IPS-NIHi11 (cell line): ENCODE measurements around the gene USP7.

ENCODE experiments used
- DNase-seq: peaks from one replicate; pipeline ENCODE4 v3.0.0; 2012; ENCODE audit warnings: mixed read lengths, low spot score

Gene USP7

DNA sequence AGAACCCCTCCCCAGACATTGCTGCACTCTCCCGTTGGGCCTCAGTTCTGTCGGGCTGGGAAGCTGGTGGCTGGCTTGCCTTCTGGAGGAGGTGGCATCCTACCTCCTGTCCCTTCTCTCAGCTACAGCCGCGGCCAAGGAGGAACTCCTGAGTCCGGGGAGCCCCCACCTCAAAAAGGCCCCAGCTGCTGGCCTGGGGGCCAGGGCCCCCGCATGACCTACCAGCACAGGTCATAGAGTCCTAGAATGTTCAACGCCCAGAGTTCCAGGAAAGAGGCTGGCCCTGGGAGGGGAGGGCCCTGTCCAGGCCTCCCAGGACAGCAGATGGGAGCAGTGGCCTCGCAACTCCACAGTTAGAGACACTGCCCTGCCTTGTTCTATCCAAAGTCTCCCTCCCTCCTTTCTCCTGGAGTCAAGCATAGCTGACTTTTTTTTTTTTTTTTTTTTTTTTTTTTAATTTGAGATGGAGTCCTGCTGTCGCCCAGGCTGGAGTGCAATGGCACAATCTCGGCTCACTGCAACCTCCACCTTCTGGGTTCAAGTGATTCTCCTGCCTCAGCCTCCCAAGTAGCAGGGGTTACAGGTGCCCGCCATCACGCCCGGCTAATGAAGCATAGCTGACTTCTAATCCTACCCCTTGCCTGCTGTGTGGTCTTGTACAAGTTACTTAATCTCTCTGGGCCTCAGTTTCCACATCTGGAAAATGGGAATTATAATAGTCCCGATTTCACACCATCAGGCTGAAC is 102.0 kb downstream of the USP7 start:
- DNase-seq = no peak

DNA sequence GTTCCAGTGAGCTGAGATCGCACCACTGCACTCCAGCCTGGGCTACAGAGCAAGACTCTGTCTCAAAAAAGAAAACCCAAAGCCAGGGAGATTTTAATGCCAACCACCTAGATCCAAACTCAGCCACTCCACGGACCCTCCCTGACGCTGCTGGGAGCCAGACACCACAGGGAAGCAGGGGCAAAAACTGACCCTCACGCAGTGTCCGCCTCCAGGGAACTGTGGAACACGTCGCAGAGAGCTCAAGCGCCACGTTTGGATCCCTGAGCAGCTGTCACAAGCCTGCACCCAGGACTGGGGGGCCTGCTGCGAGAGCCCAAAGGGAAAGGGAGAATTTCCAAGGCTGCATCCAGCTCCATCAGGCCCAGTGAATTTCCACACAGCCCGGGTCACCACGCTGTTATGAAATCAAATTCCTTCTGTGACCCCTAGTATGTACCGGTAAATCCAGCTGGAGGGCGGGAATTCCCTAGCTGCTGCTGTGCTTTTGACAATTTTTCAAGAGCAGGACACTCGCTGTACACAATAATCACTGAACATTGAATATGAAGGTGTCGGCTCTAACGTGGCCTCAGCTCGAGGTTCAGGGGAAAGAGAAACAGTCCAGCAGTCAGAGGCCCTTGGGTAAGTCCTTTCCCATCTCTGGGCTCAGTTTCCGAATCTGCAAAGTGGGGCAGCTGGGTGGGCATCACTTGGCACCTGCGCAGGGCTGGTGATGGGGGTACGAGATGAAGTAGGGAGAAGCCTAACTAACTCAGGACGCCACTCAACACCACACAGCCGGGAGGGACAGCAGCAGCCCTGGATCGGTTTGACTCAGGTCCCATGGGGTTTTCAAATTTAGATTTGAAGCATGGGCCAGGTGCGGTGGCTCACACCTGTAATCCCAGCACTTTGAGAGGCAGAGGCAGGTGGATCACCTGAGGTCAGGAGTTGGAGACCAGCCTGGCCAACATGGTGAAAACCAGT is 103.5 kb downstream of the USP7 start:
- DNase-seq = no peak

DNA sequence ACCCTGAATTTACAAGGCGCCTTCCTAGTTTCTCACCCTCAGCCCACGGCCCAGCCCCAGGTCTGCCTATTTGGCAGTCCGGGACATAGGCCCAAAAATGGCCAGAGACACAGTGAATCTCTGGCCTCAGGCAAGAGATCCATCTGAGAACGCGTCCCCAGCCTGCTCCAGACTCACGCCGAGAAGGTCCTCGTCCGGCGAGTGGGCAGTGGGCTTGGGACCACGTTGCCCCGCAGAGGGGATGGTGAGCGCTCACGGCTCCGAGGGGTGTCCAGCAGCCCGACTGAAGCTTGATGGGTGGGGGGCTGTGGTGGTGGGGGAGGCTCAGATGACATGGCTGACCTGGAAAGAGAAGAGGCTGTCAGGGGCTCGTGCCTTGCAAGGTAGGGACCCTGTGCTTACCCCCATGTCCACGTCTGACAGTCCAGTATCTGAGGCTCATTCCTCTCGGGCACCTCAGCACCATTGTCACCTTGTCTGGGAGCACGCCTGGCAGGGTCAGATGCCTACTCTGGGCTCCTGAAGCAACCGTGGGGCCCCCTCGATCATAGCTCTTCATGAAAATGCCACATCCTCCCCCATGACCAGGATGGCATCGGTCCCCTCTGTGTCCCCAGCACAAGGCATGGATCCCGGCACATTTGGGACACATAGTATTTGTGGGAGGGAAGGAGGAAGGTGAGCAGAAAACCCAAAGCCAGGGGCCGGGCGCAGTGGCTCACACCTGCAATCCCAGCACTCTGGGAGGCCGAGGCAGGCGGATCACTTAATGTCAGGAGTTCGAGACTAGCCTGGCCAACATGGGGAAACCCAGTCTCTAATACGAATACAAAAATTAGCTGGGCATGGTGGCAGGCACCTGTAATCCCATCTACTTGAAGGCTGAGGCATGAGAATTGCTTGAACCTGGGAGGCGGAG is 104.5 kb downstream of the USP7 start:
- no peak for DNase-seq

DNA sequence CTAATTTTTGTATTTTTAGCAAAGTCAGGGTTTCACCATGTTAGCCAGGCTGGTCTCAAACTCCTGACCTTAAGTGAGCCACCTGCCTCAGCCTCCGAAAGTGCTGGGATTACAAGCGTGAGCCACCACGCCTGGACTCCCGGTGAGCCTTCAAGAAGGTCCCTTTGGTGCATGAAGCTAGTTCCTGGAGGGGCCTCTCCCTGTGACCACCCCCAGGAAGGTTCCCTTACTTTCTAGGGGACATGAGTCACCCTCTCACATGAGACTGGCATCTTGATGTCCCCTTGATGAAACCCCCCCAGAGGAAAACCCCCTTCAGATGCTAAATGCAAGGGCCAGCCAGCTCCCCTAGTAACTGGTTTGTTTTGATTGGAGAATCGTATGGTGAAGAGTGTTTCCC is 107.7 kb downstream of the USP7 start:
- DNase-seq = no peak

DNA sequence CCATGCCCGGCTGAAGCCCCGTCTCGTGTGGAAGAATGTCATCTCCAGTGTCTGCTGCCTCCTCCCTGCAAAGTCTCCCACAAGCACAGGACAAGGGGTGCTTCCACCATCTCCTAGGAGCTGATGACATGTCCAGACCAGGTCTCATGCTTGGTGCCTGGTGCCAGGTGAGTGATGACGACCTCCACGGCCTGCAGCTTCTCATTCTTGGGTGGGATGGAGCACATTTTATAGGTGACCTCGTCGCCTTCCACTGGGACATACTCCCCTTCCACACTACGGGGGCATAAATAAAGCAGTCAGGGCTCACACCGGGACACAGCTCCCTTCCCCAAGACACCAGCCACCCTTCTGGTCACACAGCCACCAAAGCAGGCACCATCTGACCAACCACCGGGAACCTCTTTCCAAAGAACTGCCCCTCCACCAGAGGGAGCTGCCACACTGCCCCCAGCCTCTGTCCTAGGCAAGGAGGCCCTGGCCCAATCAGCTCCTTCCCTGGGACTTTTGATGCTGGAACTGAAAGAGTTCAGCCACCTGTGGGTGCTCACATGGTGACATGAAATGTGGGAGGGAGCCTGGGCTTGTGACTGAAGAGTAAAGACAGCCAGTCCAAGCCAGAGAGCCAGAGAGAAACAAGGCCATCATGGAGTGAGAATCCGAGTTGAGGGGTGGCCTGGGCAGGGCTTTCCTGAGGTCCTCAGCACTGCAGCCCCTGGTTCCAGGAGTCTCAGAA is 108.5 kb downstream of the USP7 start:
- DNase-seq = no peak

DNA sequence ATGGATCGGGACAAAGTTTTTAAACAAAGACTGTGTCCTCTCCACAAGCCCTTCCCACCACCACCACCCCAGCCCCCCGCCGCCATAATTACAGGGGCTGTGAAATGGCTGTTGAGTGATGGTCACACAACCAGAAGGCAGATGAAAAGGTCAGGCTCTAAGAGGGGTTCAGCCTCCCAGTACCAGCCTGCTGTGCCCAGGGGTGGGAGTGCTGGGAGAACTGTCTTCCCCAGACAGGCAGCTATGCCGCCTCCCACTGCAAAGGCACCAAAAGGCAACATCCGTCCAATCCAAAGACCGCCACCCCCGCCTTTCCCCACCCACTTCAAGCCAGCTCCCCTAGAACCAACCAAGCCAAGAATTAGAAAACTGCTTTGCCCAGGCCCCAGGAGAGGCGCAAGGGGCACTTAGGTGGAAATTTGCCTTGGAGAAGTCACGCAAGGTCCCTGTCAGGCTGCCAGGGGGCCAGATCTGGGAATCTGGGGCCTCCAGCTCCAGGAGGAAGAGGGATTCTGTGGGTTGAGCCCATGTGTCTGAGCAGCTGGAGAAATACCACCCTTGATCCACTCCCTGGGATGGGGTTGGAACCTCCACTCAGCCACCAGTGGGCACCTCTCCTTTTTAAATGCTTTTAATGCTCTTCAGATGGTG is 109.3 kb downstream of the USP7 start:
- DNase-seq = no peak

DNA sequence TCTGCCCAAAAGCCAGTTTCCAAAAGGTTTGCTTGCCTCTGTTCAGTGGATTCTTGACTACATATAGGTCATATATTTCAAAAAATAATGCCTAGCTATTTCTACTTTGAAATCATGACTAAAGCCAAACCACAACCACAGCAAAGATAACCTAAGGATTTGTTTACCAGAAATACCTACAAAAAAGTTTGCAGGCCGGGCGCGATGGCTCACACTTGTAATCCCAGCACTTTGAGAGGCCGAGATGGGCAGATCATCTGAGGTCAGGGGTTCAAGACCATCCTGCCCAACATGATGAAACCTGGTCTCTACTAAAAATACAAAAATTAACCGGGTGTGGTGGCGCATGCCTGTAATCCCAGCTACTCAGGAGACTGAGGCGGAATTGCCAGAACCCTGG is 110.1 kb downstream of the USP7 start:
- DNase-seq = no peak

DNA sequence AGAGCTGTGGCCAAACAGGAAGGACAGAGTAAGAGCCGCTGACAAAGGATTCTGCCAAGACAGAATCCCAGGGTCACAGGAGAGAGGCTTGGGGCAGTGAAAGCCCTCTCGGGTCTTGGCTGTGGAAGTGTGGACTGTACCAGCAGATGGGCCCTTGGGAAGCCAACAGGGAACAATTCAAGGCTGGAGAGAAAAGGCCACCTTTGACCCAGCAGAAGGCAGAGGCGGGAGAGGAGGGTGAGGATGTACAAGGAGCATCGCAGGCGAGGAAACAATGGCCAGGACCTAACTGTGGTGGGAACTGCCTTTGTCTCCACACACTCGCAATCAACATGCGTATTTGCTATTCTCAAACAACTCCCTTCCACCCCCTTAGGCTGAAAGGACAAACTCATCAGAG is 110.6 kb downstream of the USP7 start:
- no peak for DNase-seq

DNA sequence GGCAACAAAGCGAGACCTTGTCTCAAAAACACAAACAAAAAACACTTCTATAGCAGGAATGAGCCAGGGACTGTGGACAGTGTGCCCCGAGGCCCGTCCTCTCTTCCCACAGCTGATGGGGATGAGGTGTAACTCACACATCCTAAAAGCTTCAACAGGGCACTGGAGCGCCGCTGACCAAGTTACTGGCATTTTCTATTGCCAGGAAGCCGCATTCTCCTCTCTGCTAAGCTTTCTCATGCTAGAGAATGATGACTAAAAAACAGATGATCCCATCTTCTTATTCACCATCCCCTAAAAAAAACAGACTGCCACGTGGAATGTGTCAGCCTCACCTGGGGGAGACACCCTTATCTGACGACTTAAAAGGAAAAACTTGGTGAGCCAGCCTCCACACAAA is 111.2 kb downstream of the USP7 start:
- DNase-seq = no peak

DNA sequence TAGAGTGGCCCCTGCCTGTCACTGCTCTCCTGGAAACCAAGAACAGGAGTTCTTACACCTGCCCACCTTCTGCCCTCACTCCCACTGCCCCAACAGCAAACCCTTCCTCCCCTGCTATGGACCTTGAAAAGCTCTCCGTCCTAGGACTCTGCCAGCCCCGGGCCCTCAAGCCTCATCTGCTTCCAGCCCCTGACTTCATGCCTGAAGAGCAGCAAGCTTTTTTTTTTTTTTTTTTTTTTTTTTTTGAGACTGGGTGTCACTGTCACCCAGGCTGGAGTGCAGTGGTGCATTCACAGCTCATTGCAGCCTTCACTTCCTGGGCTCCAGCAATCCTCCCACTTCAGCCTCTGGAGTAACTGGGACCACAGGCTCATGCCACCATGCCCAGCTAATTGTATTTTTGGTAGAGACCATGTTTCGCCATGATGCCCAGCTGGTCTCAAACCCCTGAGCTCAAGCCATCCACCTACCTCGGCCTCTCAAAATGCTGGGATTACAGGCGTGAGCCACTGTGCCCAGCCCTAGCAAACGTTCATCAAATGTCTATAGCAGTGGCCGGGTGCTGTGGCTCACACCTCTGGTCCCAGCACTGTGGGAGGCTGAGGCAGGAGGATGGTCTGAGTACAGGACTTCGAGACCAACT is 111.8 kb downstream of the USP7 start:
- no peak for DNase-seq

DNA sequence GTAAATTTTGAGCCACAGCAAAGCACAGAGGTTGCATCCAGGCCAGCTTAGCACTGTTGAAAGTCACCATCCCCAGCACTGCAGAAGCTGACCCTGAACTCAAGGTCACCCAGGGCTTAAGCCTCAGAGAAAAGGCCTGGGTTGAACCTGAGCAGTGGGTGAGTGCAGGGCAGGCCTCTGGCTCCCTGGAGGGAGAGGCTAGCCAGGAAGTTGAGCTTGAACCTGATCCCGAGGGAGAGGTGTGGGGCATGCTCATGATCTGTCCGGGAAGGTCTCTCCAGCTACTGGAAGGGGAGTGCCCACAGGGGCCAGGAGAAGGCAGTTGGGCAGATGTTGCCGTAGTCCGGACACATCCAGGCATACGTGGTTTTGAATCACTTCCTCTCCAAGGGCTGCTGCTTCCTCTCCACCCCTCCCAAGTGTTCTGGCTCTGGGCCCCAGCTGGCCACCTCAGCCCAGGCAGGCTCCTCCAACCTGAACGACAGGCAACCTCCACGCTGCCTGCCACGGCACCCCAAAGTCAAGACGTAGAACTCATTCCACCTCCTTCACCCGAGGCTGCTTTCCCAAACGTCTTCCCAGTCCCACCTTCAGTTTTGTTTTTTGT is 113.3 kb downstream of the USP7 start:
- no peak for DNase-seq

DNA sequence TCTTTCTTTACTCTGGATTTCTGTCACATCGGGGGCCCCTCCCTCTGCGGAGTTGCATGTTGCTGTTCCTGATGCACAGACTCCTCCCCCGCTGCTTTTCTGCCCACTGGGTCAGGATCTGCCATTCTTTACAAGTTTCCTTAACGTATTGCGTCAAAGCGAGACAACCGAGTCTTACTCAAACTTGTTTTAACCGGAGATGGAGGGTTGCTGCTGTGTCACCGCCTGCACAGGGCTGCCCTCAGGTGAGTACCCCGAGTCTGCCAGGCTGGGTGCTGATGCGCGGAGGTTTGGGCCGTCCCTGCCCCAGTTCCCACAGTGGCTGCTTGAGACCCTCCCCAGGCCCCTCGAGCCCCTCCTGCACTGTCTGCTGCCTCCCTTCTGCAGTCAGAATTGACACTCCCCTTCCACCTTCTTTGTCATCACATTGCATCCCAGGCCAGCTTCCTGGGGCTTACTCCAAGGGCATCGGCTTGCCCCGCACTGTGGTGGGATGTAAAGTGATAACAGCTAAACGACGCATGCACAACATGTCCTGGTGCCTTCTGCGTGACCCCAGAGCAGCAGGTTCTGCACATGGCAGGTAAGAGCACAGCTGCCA is 114.2 kb downstream of the USP7 start:
- no peak for DNase-seq

DNA sequence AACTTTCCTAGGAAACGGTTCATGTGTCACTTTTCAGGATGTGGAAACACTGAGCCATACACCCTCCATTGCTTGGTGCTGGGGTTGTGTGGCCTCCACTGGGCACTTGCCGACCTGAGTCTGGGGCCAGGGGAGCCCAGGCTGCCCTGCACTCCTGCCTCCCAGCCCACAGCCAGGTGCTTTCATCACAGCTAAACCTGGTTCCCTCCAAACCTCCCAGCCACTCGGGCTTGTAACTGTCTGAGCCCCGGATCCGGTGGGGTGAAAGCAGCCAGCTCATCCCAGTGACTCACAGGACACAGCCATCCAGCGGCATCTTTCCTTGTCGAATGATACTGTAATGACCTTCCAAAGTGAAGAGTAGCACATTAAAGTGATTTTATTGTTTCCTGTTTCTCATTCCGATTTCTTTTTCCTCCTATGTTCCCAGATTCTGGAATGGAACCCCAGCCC is 114.7 kb downstream of the USP7 start:
- DNase-seq = no peak

DNA sequence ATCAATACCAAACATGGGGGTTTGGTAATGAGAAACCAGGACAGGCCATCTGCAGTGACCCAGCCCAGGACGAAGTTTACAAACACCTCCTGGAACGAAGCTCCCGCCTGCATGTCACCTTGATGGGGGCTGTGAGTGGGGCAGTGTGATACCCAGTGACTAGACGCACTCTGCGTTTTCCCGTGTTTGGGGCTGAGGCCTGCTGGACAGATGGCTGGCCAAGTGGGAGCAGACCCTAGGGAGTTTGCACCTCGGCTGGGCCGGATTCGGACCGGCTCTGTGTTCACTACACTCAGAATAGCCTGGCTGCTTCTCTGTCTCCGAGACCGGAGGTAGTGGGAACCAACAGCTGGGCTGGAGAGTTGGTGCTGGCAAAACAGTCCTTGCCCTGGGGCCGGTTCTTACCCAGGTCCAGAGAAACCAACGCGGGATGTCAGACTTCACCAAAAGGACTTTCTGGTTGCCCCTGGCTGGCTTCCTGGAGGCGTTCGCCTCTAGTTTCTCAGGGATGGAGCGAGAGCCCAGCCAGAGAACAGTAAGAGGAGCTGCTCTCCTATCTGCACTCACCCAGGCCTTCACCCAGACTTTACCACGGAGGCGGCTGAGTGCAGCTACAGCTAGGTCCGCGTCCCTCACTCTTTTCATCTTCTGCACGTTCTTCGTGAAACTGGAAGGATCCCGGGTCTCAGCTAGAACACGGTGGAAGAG is 115.3 kb downstream of the USP7 start:
- no peak for DNase-seq

DNA sequence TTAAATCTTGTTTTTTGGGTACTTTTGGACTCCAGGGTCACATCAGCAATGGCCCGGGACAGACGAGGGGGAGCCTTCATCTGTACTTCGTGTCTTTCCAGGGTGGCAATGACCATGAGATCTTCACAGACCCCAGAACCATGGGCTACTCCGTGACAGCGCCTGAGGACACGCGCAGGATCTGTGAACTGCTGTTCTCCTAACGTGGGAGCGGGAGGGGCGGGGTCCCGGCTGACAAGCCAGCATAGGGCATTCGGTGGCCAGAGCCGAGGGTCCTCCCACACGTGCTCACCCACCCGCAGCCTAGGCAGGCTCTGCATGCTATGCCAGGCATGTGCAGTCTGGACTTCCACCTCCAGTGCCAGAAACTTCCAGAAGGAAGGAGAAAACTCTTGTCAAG is 116.1 kb downstream of the USP7 start:
- DNase-seq = no peak

DNA sequence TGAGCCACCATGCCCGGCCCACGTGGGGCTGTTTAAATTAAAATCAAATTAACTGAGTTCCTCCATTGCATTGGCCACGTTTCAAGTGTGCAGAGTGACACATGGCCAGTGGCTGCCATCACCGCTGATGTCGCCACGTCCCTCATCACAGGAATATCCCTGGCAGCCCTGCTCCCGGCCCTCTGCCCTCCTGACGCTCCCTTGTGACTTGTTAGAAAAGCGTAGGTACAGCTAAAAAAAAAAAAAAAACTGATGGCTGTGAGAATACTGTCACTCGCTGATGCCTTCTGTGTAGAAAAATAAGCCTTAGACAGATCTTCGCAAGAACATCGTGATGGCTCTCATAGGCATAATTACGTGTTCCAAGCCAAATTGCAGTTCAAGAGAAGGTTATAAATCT is 116.6 kb downstream of the USP7 start:
- DNase-seq = no peak

DNA sequence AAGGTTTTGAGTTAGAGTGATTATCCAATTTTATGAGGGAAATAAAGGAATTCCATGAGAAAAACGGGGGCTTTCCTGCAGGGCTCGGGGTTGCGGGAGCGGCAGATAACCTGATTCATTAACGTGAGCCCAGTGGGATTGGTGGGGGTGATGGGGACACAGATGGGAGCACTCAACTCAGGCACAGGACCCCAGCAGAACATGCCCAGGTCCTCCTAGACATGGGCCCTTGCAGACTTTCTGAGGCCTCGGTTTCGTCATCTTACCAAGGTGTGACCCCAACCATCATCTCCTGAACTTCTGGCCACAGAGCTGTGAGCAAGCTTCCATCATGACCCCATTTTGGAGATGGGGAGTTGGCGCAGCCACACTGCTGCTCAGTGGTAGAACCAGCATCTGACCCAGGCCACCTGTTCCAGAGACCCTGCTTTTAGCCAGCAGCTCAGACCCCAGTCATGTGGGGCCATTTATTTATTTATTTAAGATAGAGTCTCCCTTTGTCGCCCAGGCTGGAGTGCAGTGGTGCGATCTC is 117.2 kb downstream of the USP7 start:
- DNase-seq = no peak

DNA sequence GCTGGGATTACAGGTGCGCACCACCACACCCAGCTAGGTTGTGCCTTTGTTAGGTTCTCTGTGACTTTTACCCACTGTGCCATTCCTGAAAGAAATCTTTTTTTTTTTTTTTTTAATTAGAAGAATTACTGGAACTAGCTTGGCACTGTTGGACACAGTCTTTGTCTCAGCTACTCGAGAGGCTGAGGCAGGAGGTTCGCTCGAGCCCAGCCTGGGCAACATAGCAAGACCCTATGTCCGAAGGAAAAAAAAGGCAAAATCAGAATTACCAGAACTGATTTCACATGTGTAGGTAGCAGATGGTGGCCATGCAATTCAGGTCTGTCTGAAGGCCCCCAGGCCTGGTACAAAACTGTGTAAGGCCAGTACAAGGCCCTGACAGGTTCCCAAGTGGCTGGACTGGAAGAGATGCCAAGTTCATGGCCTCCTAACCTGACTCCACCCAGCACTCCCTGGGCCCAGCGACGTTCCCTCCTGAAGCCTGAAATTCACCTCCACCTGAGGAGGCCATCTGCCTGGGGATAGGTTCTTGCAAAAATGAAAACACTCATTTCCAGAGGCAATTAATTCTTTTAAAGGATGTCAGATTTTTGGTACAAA is 117.9 kb downstream of the USP7 start:
- no peak for DNase-seq
